ENCODE measurements around the gene CACNA1B.
"Not testable (repeated sequence)": the region's sequence is repeated elsewhere in the genome, so short reads cannot be mapped to it uniquely, and the experiment has no call there.

CACNA1B gene

DNA sequence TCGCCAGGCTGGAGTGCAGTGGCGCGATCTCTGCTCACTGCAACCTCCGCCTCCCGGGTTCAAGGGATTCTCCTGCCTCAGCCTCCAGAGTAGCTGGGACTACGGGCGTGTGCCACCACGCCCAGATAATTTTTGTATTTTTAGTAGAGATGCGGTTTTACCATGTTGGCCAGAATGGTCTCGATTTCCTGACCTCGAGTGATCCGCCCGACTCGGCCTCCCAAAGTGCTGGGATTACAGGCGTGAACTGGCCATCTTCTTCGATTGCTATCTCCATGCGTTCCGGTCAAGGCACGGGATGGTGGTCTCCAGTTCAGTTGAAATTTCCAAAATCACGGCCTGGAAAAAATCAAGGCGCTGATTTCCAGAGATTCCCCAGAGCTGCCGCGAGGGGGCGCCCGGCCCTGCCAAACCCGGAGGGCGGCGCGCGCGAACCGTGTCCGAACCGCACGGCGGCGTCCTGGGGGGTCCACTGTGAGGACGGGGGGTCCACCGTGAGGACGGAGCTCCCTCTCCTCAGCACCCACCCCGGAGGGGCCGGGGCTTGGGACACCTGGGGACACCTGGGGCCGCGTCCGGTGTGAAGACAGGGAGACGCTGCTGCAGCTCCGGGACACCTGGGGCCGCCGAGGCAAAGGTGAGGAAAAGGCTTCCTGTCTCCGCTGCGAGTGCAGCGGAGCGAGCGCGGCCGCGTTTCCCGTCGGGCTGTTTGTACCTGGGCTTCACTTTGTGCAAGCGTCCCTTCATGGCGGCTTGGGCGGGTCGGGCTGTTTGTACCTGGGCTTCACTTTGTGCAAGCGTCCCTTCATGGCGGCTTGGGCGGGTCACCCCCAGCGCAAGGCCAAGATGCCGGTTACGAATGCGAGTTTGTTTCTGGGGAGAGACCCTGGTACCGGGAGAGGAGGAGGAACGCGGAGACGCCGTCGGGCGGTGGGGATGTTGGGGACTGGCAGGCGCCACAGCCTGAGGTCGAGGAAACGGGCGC lies 272.4 kb downstream of the CACNA1B start:
- not testable (repeated sequence) for H3K4me3 ChIP-seq (ENCODE audit: low read length); H3K36me3 ChIP-seq (ENCODE audit: insufficient read depth, low read length); H3K9me3 ChIP-seq (ENCODE audit: low read length); H3K4me1 ChIP-seq (ENCODE audit: insufficient read depth, low read length); H2AFZ ChIP-seq (ENCODE audit: low read depth, low read length); H3K27me3 ChIP-seq (ENCODE audit: insufficient read depth, low read length)

DNA sequence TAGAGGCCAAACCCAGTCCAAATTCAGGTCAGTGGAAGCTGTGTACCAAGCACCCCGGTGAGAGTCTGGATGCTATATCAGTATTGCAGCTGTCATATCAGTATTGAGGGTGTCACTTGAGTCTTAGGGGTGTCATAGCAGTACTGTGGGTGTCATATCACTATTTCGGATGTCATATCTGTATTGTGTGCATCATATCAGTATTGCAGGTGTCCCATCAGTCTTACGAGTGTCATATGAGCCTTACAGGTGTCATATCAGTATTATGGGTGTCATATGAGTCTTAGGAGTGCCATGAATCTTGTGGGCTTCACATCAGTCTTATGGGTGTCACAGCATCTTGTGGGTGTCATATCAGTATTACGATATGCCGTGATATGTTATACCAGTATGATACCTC lies 278.2 kb downstream of the CACNA1B start:
- H3K27me3 ChIP-seq (ENCODE audit: insufficient read depth, low read length); H3K4me3 ChIP-seq (ENCODE audit: low read length); H3K9me3 ChIP-seq (ENCODE audit: low read length); H3K4me1 ChIP-seq (ENCODE audit: insufficient read depth, low read length); H2AFZ ChIP-seq (ENCODE audit: low read depth, low read length); H3K36me3 ChIP-seq (ENCODE audit: insufficient read depth, low read length): not testable (repeated sequence)

DNA sequence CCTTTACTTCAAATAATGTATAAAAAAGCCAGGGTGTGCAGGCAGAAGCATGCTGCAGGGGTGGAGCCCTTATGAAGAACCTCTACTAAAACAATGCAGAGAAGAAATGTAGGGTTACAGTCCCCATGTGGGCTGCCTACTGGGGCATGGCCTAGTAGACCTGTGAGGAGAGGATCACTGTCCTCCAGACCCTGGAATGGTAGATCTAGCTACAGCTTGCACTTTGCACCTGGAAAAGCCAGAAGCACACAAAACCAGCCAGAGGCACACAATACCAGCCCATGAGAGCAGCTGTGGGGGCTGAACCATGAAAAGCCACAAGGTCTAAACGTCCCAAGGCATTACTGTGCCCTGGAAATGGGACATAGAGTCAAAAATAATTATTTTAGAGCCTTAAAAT lies 289.2 kb downstream of the CACNA1B start:
- not testable (repeated sequence) for H3K36me3 ChIP-seq (ENCODE audit: insufficient read depth, low read length); H3K4me3 ChIP-seq (ENCODE audit: low read length); H3K9me3 ChIP-seq (ENCODE audit: low read length); H3K4me1 ChIP-seq (ENCODE audit: insufficient read depth, low read length); H2AFZ ChIP-seq (ENCODE audit: low read depth, low read length); H3K27me3 ChIP-seq (ENCODE audit: insufficient read depth, low read length)

All from neuron (in vitro differentiated cells).